IMR-90 (cell line): ENCODE measurements around the gene ANOS1. TPM values are rescaled to one million over a fixed set of nuclear protein-coding genes. Genes with fewer than 3 reads are reported as not detected.

Experiments used
- ATAC-seq: fragments of 200-7000 bp; cut with Tn5 transposase; 2 replicates; pipeline ENCODE4 v1.9.1; 2020; ENCODE audit warnings: low read depth, mild to moderate bottlenecking, moderate library complexity
- BruUV-seq: library from RNA; stranded (reverse); fragments of 400-500 nt; replicated peaks from 2 replicates; lab custom pipeline; 2021; lab: Mats Ljungman, UMichigan
- CTCF ChIA-PET: fragments of 300-600 bp; formaldehyde crosslinking; extraction: SDS; loops from one replicate; lab custom pipeline; 2021; ENCODE audit warnings: antibody characterized with exemption; lab: Yijun Ruan, JAX
- POLR2A ChIA-PET: fragments of 300-600 bp; sonication (Branson Sonifier 250); formaldehyde crosslinking; loops from one replicate; lab custom pipeline; 2022; ENCODE audit warnings: antibody characterized with exemption; ENCODE audit not compliant: unreplicated experiment; lab: Charles Lee
- DNase-seq: peaks from one replicate; pipeline ENCODE4 v3.0.0; 2013
- H2AFZ ChIP-seq: replicated peaks from 2 replicates; pipeline ENCODE3; 2013; ENCODE audit warnings: low read length, mild to moderate bottlenecking; ENCODE audit not compliant: poor library complexity
- H2AK5ac ChIP-seq: 2 replicates; pipeline ENCODE4 v1.6.1; 2013; ENCODE audit warnings: low read depth, low read length, inconsistent platforms
- H2AK9ac ChIP-seq: replicated peaks from 2 replicates; pipeline ENCODE3; 2013; ENCODE audit warnings: mild to moderate bottlenecking, low read depth, low read length, moderate library complexity; ENCODE audit not compliant: poor library complexity
- H2BK120ac ChIP-seq: 2 replicates; pipeline ENCODE4 v1.6.1; 2013; ENCODE audit warnings: low read depth, low read length, inconsistent platforms
- H2BK15ac ChIP-seq: 3 replicates; pipeline ENCODE4 v1.6.1; 2013; ENCODE audit warnings: low read depth, low read length, inconsistent platforms
- H2BK20ac ChIP-seq: 2 replicates; pipeline ENCODE4 v1.6.1; 2013; ENCODE audit warnings: low read depth, mild to moderate bottlenecking, inconsistent platforms, low read length, moderate library complexity
- H2BK5ac ChIP-seq: 2 replicates; pipeline ENCODE4 v1.6.1; 2013; ENCODE audit warnings: mild to moderate bottlenecking, low read depth, low read length, inconsistent platforms; ENCODE audit not compliant: poor library complexity, severe bottlenecking
- H3K14ac ChIP-seq: replicated peaks from 2 replicates; pipeline ENCODE4 v1.6.1; 2013; ENCODE audit warnings: low read depth, low read length, inconsistent platforms
- H3K18ac ChIP-seq: 2 replicates; pipeline ENCODE4 v1.6.1; 2013; ENCODE audit warnings: low read depth, low read length, control low read depth
- H3K23ac ChIP-seq: 2 replicates; pipeline ENCODE4 v1.6.1; 2013; ENCODE audit warnings: low read depth, low read length, inconsistent platforms
- H3K27ac ChIP-seq: 2 replicates; pipeline ENCODE4 v1.5.1; 2013; ENCODE audit warnings: mild to moderate bottlenecking, control low read depth, low read length; ENCODE audit not compliant: insufficient read depth
- H3K27me3 ChIP-seq: 2 replicates; pipeline ENCODE4 v1.6.1; 2013; ENCODE audit warnings: low read length; ENCODE audit not compliant: control insufficient read depth, insufficient read depth
- H3K36me3 ChIP-seq: 2 replicates; pipeline ENCODE4 v1.6.1; 2013; ENCODE audit warnings: low read length, mixed read lengths; ENCODE audit not compliant: control insufficient read depth, insufficient read depth
- H3K4ac ChIP-seq: 2 replicates; pipeline ENCODE4 v1.6.1; 2013; ENCODE audit warnings: low read depth, low read length, inconsistent platforms
- H3K4me1 ChIP-seq: 2 replicates; pipeline ENCODE4 v1.6.1; 2013; ENCODE audit warnings: low read length, mixed read lengths; ENCODE audit not compliant: control insufficient read depth, insufficient read depth
- H3K4me2 ChIP-seq: 2 replicates; pipeline ENCODE4 v1.6.1; 2013; ENCODE audit warnings: low read depth, mild to moderate bottlenecking, control low read depth, low read length, moderate library complexity
- H3K4me3 ChIP-seq: 2 replicates; pipeline ENCODE4 v1.5.1; 2013; ENCODE audit warnings: low read depth, mild to moderate bottlenecking, control low read depth, low read length, moderate library complexity; ENCODE audit not compliant: insufficient read depth
- H3K56ac ChIP-seq: 2 replicates; pipeline ENCODE4 v1.6.1; 2013; ENCODE audit warnings: low read length, inconsistent platforms; ENCODE audit not compliant: insufficient read depth; ENCODE audit errors: extremely low read depth
- H3K79me1 ChIP-seq, 2 experiments: 2 replicates each; pipeline ENCODE4 v1.6.1; 2013; ENCODE audit warnings: low read length in 2 of 2, inconsistent platforms in 1 of 2, low read depth in 1 of 2
- H3K9ac ChIP-seq: 2 replicates; pipeline ENCODE4 v1.6.1; 2013; ENCODE audit warnings: low read depth, low read length, control low read depth
- H3K9me1 ChIP-seq: 2 replicates; pipeline ENCODE4 v1.6.1; 2013; ENCODE audit warnings: low read length, inconsistent platforms; ENCODE audit not compliant: insufficient read depth
- H3K9me3 ChIP-seq: 2 replicates; pipeline ENCODE4 v1.6.1; 2013; ENCODE audit warnings: low read length; ENCODE audit not compliant: control insufficient read depth, insufficient read depth
- H4K20me1 ChIP-seq: 2 replicates; pipeline ENCODE4 v1.6.1; 2013; ENCODE audit warnings: low read length, inconsistent platforms; ENCODE audit not compliant: insufficient read depth
- H4K5ac ChIP-seq: 2 replicates; pipeline ENCODE4 v1.6.1; 2013; ENCODE audit warnings: mild to moderate bottlenecking, low read depth, low read length, control low read depth
- H4K8ac ChIP-seq, 2 experiments: 2 replicates each; pipeline ENCODE4 v1.6.1; 2013; ENCODE audit warnings: low read depth in 2 of 2, low read length in 2 of 2, control low read depth in 1 of 2, inconsistent platforms in 1 of 2
- H4K91ac ChIP-seq: 2 replicates; pipeline ENCODE4 v1.6.1; 2013; ENCODE audit warnings: low read depth, low read length, inconsistent platforms; ENCODE audit not compliant: insufficient read depth
- BHLHE40 ChIP-seq: fragments of 150-350 bp; IDR thresholded peaks from 2 replicates; pipeline ENCODE4 v1.6.1; 2016; ENCODE audit warnings: mild to moderate bottlenecking, low read depth, low read length
- CEBPB ChIP-seq: IDR thresholded peaks from 2 replicates; pipeline ENCODE4 v1.6.1; 2012; ENCODE audit warnings: low read depth, low read length, improper control_type of control experiment
- CHD1 ChIP-seq: IDR thresholded peaks from 2 replicates; pipeline ENCODE4 v1.6.1; 2012; ENCODE audit warnings: low read depth, low read length, improper control_type of control experiment
- CTCF ChIP-seq: conservative IDR thresholded peaks from 2 replicates; pipeline ENCODE4 v1.5.1; 2012; ENCODE audit warnings: mild to moderate bottlenecking, low read depth, low read length, improper control_type of control experiment
- ELK1 ChIP-seq: fragments of 150-350 bp; IDR thresholded peaks from 2 replicates; pipeline ENCODE4 v1.6.1; 2016; ENCODE audit warnings: low read depth, mild to moderate bottlenecking, low read length, moderate library complexity, borderline replicate concordance
- FOS ChIP-seq: fragments of 150-350 bp; IDR thresholded peaks from 2 replicates; pipeline ENCODE4 v1.6.1; 2016; ENCODE audit warnings: low read depth, low read length
- MAFK ChIP-seq: IDR thresholded peaks from 2 replicates; pipeline ENCODE4 v1.6.1; 2012; ENCODE audit warnings: low read depth, low read length, improper control_type of control experiment
- MAZ ChIP-seq: IDR thresholded peaks from 2 replicates; pipeline ENCODE4 v1.6.1; 2012; ENCODE audit warnings: low read depth, mild to moderate bottlenecking, low read length, improper control_type of control experiment, moderate library complexity, borderline replicate concordance
- MXI1 ChIP-seq: IDR thresholded peaks from 2 replicates; pipeline ENCODE4 v1.6.1; 2012; ENCODE audit warnings: low read depth, mild to moderate bottlenecking, low read length, moderate library complexity, borderline replicate concordance
- NFE2L2 ChIP-seq: fragments of 150-350 bp; IDR thresholded peaks from 2 replicates; pipeline ENCODE4 v1.6.1; 2016; ENCODE audit warnings: low read depth, mild to moderate bottlenecking, low read length
- POLR2A ChIP-seq: IDR thresholded peaks from 2 replicates; pipeline ENCODE4 v1.6.1; 2012; ENCODE audit warnings: mild to moderate bottlenecking, low read depth, low read length
- RAD21 ChIP-seq: IDR thresholded peaks from 2 replicates; pipeline ENCODE4 v1.6.1; 2012; ENCODE audit warnings: low read length, improper control_type of control experiment
- RCOR1 ChIP-seq: IDR thresholded peaks from 2 replicates; pipeline ENCODE4 v1.6.1; 2012; ENCODE audit warnings: mild to moderate bottlenecking, low read length, improper control_type of control experiment; ENCODE audit not compliant: insufficient replicate concordance
- RFX5 ChIP-seq: IDR thresholded peaks from 2 replicates; pipeline ENCODE4 v1.8.0; 2012; ENCODE audit warnings: low read depth, mild to moderate bottlenecking, low read length, moderate library complexity
- SMC3 ChIP-seq: fragments of 150-350 bp; IDR thresholded peaks from 2 replicates; pipeline ENCODE4 v1.6.1; 2016; ENCODE audit warnings: low read depth, mild to moderate bottlenecking, antibody characterized with exemption, low read length, moderate library complexity
- USF2 ChIP-seq: fragments of 150-350 bp; IDR thresholded peaks from 2 replicates; pipeline ENCODE4 v1.6.1; 2017; ENCODE audit warnings: mild to moderate bottlenecking, antibody characterized with exemption, low read length, low read depth
- WGBS, 2 experiments: methylation state at CpG; one replicate each; pipeline versions ENCODE4 v1.1.5 to v1.1.7; 2013; ENCODE audit warnings: missing lambda C conversion rate in 2 of 2; ENCODE audit not compliant: insufficient read length in 1 of 2; ENCODE audit errors: extremely low coverage in 2 of 2; 5-methylcytosine and 5-hydroxymethylcytosine counted together
- dilution Hi-C: fragments of 300-500 bp; cut with HindIII; formaldehyde crosslinking; loops from one replicate; pipeline ENCODE4 v1.14.3; 2018; ENCODE audit warnings: low sequenced_read_pairs; ENCODE audit not compliant: unreplicated experiment
- in situ Hi-C: fragments of 300-500 bp; cut with MboI; formaldehyde crosslinking; loops from 3 replicates; pipeline ENCODE4 v1.14.3; 2019; ENCODE audit warnings: low sequenced_read_pairs, inconsistent platforms, mixed read lengths
- intact Hi-C: fragments of 100-400 bp; cut with micrococcal nuclease; formaldehyde crosslinking; loops from 2 replicates; pipeline ENCODE4 v1.10.0; 2022
- polyA plus RNA-seq, 3 experiments: library from polyadenylated mRNA; depleted of rRNA; stranded (reverse); fragments of >200 nt; gene quantifications; 2 replicates each; pipeline ENCODE4 v1.2.3, GENCODE V29; 2012; ENCODE audit warnings: low replicate concordance in 1 of 3
- total RNA-seq: library from RNA; depleted of rRNA; stranded (reverse); fragments of >200 nt; gene quantifications from 2 replicates; pipeline ENCODE4 v1.2.3, GENCODE V29; 2012

ANOS1 gene
- total and polyA plus RNA-seq, 2 of the 4 experiments (the other 2 are of a cell fraction), result under 0.01 to 0.17 TPM

- no TSS peak for BruUV-seq
- no peak overlapping the region for H2AK5ac ChIP-seq
Observed at GRCh38 chrX:8724300-8724699, 7.6 kb downstream of the ANOS1 start.

More at GRCh38 chrX:8724300-8724699, 7.6 kb downstream of the ANOS1 start:
- H2AK9ac ChIP-seq, result no peak overlapping the region
- no peak overlapping the region for H4K91ac ChIP-seq
- H3K4ac ChIP-seq, result no peak overlapping the region
- no peaks in the 10 kb centered on the region for H3K36me3 ChIP-seq
- H3K79me1 ChIP-seq, result no peaks in the 10 kb centered on the region
- H2AFZ ChIP-seq, result no peak overlapping the region
- no peaks in the 10 kb centered on the region for H3K4me1 ChIP-seq
- ChIA-PET POLR2A (no interaction called here), CTCF (interaction anchor here (0.7 to 1.2 kb wide), 2 partner anchors 15 to 58 kb away, joined by 3 read pairs; no protein-coding TSS in a partner anchor)
- in situ Hi-C loops (loop anchor here (10.0 kb wide), 1 partner anchor 709 kb away; no protein-coding TSS in a partner anchor), dilution Hi-C loops (no loop called here), intact Hi-C loops (no loop called here)
- no peak for DNase-seq
- H3K23ac ChIP-seq, result no peak overlapping the region
- H3K9ac ChIP-seq, result no peak overlapping the region
- no peak overlapping the region for H2BK20ac ChIP-seq
- no peak overlapping the region for H3K4me2 ChIP-seq
- H3K9me3 ChIP-seq, result peaks cover 2% of the 10 kb centered on the region; the same call in 1 of the 2 replicates
- no peak overlapping the region for H3K27ac ChIP-seq
- H3K14ac ChIP-seq, result no peak overlapping the region
- H2BK120ac ChIP-seq, result no peak overlapping the region
- no peak overlapping the region for H4K5ac ChIP-seq
- no peak overlapping the region for H3K18ac ChIP-seq
- no CpG with 5 or more reads among the region's 7 CpGs for WGBS, 2 experiments
- no peak overlapping the region for H3K4me3 ChIP-seq
- H3K9me1 ChIP-seq, result no peaks in the 10 kb centered on the region
- no peaks in the 10 kb centered on the region for H4K20me1 ChIP-seq
- no peak for ATAC-seq
- H3K27me3 ChIP-seq, result peaks cover 4% of the 10 kb centered on the region
- TF ChIP-seq SMC3 (no peak), FOS (no peak), MXI1 (no peak), RFX5 (no peak), RAD21 (no peak), POLR2A (no peak), USF2 (no peak), ELK1 (no peak), NFE2L2 (no peak), CTCF (no peak), MAZ (no peak), BHLHE40 (no peak), MAFK (no peak), RCOR1 (no peak), CHD1 (no peak), CEBPB (no peak)
- H3K56ac ChIP-seq, result no peak overlapping the region
- H2BK15ac ChIP-seq, result no peak overlapping the region
- H2BK5ac ChIP-seq, result no peak overlapping the region
- no peak overlapping the region for H4K8ac ChIP-seq
